Ectodermal cell (in vitro differentiated cells): Measurements from ENCODE around the gene MCAM.

Experiments
- H3K27ac ChIP-seq: 2 replicates; pipeline ENCODE4 v1.7.0; 2013; ENCODE audit warnings: mild to moderate bottlenecking, low read depth, low read length; ENCODE audit not compliant: insufficient read depth, poor library complexity, severe bottlenecking
- H3K27me3 ChIP-seq: 2 replicates; pipeline ENCODE4 v1.7.0; 2013; ENCODE audit warnings: mild to moderate bottlenecking, low read length; ENCODE audit not compliant: insufficient read depth, control insufficient read depth, poor library complexity, severe bottlenecking
- H3K36me3 ChIP-seq: one replicate; pipeline ENCODE4 v1.7.0; 2013; ENCODE audit warnings: low read length; ENCODE audit not compliant: control insufficient read depth, insufficient read depth
- H3K4me1 ChIP-seq: one replicate; pipeline ENCODE4 v1.7.0; 2013; ENCODE audit warnings: low read length; ENCODE audit not compliant: control insufficient read depth, insufficient read depth
- H3K4me3 ChIP-seq: 2 replicates; pipeline ENCODE4 v1.7.0; 2013; ENCODE audit warnings: low read depth, low read length, control low read depth; ENCODE audit not compliant: insufficient read depth
- H3K9me3 ChIP-seq: 2 replicates; pipeline ENCODE4 v1.7.0; 2013; ENCODE audit warnings: mild to moderate bottlenecking, low read length, moderate library complexity; ENCODE audit not compliant: control insufficient read depth
- WGBS, 2 experiments: methylation state at CpG; one replicate each; pipeline ENCODE4 v1.1.7; 2013; ENCODE audit warnings: missing lambda C conversion rate in 2 of 2; 5-methylcytosine and 5-hydroxymethylcytosine counted together

MCAM gene

DNA sequence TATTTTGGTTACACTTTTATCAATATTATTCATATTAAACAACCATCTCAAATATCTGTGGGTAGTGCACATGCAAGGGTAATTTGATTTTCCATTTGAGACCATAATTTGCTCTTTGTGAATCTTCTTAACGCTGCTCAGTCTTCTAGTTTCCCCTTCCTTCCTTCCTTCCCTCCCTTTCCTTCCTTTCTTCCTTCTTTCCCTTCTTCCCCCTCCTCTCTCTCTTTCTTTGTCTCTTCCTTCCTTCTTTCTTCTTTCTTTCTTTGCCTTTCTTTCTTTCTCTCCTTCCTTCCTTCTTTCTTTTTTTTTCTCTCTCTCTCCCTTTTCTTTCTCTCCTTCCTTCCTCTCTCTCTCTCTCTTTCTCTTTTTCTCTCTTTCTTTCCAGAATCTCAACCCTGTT lies 13.3 kb upstream of the MCAM start:
- no peaks in the 10 kb centered on the region for H3K27me3 ChIP-seq
- H3K4me3 ChIP-seq: no peak overlapping the region
- no peaks in the 10 kb centered on the region for H3K9me3 ChIP-seq
- H3K36me3 ChIP-seq: no peaks in the 10 kb centered on the region
- H3K4me1 ChIP-seq: peaks cover 4% of the 10 kb centered on the region
- 83 to 87% methylated on average over 1 of the region's 1 CpG for whole genome bisulfite sequencing, 2 experiments
- no peak overlapping the region for H3K27ac ChIP-seq

DNA sequence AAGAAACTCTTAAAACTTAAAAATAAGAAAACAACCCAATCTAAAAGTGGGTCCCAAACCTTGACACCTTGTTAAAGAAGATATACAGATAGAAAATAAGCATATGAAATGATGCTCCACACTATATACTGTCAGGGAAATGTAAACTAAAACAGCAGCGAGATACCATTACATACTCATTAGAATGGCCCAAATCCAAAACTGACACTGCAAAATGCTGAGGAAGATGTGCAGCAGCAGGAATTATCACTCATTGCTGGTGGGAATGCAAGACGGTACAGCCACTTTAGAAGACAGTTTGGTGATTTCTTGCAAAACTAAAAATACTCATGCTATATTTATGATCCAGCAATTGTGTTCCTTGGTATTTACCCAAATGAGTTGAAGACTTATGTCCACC lies 12.4 kb upstream of the MCAM start:
- Histone ChIP-seq H3K4me3 (no peak overlapping the region), H3K9me3 (no peaks in the 10 kb centered on the region), H3K36me3 (no peaks in the 10 kb centered on the region), H3K27me3 (no peaks in the 10 kb centered on the region), H3K4me1 (no peaks in the 10 kb centered on the region), H3K27ac (no peak overlapping the region)
- WGBS, 2 experiments: 92 to 94% methylated on average over 2 of the region's 2 CpGs

DNA sequence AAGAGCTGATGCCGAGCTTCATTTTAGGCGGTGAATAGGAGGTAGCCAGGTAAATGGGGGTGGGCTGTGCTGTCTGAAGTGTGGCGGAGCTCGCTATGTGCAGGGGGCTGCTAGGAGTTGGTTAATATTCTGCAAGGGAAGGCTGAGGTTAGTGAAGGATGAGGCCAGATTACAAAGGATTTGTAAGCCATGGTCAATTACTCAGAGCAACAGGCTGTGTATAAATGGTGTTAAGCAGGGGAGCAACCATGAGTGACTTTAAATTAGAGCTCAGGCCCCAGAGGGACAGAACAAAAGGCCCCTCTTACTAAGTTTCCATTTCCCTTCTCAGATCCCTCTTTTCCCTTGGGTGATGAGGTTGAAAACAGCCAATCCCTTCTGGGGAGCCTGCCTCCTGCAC lies 7.3 kb upstream of the MCAM start:
- 90 to 91% methylated on average over 4 of the region's 4 CpGs for WGBS, 2 experiments
- H3K36me3 ChIP-seq: no peaks in the 10 kb centered on the region
- H3K4me3 ChIP-seq: no peak overlapping the region
- no peaks in the 10 kb centered on the region for H3K9me3 ChIP-seq
- peaks cover 23% of the 10 kb centered on the region for H3K4me1 ChIP-seq
- no peak overlapping the region for H3K27ac ChIP-seq
- H3K27me3 ChIP-seq: no peaks in the 10 kb centered on the region

DNA sequence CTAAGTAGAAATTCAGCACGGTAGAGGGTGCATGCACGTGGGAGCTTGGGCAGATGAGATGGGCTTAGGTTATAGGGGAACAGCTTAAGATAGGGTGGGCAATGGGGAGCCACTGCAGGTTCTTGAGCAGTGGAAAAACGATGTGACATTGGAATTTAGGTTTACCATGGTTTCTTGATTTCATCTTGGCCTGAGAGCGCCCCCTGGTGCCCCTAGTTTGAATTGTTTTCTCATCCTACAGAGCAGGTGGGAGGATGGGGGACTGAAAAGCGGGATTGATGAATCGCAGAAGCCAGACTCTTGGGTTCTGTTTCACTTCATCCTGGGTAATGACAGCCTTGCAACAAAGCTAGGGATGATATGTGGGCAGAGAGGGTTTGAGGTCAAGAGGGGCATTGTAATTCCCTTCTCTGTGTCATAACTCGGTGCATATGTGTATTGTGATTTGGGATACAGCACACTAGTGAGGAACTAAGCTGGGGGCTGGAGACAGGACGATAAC lies 6.7 kb upstream of the MCAM start:
- H3K27me3 ChIP-seq: no peaks in the 10 kb centered on the region
- H3K9me3 ChIP-seq: no peaks in the 10 kb centered on the region
- H3K4me1 ChIP-seq: peaks cover 29% of the 10 kb centered on the region
- no peak overlapping the region for H3K4me3 ChIP-seq
- H3K36me3 ChIP-seq: no peaks in the 10 kb centered on the region
- no peak overlapping the region for H3K27ac ChIP-seq
- WGBS, 2 experiments: 44% methylated on average over 8 of the region's 8 CpGs

DNA sequence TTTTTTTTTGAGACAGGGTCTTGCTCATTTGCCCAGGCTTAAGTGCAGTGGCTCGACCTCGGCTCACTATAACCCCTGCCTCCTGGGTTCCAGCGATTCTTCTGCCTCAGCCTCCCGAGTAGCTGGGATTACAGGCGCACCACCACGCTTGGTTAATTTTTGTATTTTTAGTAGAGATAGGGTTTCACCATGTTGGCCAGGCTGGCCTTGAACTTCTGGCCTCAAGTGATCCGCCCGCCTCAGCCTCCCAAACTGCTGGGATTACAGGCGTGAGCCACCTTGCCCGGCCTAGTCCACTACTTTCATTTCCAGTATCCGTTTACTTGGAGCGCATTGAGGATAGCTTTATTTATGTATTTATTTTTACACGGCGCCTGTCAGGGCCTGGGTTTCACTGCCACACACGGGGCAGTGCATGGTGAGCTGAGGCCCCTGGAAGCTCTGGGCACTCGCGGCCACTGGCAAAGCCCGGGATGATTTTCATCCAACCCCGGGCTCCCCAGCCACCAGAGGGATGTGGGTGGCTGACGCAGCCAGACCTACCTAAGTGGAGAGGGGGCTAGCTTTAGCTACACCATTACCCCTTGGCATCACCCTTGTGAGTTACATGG lies 6.1 kb upstream of the MCAM start:
- H3K27ac ChIP-seq: no peak overlapping the region
- no peaks in the 10 kb centered on the region for H3K36me3 ChIP-seq
- H3K4me1 ChIP-seq: peaks cover 34% of the 10 kb centered on the region
- H3K4me3 ChIP-seq: no peak overlapping the region
- WGBS, 2 experiments: 91 to 94% methylated on average over 20 of the region's 20 CpGs
- no peaks in the 10 kb centered on the region for H3K27me3 ChIP-seq
- no peaks in the 10 kb centered on the region for H3K9me3 ChIP-seq

DNA sequence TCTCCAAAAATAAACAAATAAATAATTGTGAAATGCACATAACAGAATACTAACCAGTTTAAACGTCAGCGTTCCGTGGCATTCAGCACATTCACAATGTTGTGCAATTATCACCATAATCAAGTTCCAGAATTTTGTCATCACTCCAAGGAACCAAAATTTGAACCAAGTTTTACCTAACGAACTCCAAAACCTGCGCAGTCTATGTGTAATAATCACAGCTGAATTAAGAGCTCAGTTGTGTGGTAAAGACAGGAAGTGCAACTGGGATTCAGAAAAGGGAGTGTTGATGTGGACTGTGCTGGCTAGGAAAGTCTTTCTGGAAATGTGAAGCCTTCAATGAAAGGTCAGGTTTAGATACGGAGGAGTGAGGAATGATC lies 5.4 kb upstream of the MCAM start:
- H3K4me1 ChIP-seq: peaks cover 41% of the 10 kb centered on the region
- no peak overlapping the region for H3K27ac ChIP-seq
- 95 to 97% methylated on average over 6 of the region's 6 CpGs for WGBS, 2 experiments
- H3K36me3 ChIP-seq: no peaks in the 10 kb centered on the region
- H3K9me3 ChIP-seq: no peaks in the 10 kb centered on the region
- H3K4me3 ChIP-seq: no peak overlapping the region
- H3K27me3 ChIP-seq: peaks cover 6% of the 10 kb centered on the region

DNA sequence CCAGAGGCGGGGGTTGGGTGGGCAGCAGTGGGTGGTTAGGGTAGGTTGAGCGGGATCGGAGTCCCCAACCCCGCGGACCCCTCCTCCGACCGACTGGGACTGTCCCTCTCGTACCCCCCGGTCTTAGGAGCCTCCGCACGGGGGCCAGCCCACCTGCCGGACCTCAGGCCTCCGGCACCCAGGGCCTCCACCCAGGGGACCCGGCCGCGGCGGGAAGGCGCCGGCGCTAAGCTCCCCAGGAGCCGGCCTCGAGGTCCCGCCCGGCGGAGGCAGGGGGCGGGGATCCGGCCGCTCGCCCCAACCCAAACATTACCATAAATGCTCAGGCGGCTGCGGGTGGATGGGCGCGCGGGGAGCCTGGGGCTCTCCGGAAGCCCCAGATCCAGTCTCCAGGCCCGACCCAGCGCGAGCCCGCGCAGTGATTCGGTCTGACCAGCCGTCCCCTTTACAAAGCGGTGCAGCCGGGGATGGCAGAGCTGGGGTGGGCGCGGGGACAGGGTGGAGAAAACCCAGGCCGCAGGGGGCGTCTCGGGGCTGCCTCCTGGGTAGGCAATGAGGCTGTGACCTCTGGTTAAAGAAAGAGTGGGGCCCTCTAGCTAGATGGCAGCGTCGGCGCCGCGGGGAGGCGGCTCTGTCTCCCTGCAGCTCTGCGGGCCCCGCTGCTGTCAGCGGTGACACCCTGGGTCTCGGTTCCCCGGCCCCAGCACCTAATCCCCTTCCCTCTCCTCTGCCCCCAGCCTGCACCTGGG lies 4.0 kb upstream of the MCAM start:
- 2 to 3% methylated on average over 60 of the region's 60 CpGs for WGBS, 2 experiments
- H3K27ac ChIP-seq: peak overlapping the region; percentile 64
- no peaks in the 10 kb centered on the region for H3K9me3 ChIP-seq
- no peaks in the 10 kb centered on the region for H3K36me3 ChIP-seq
- peak overlapping the region; percentile 40 for H3K4me3 ChIP-seq
- peaks cover 19% of the 10 kb centered on the region for H3K27me3 ChIP-seq
- peaks cover 47% of the 10 kb centered on the region for H3K4me1 ChIP-seq

DNA sequence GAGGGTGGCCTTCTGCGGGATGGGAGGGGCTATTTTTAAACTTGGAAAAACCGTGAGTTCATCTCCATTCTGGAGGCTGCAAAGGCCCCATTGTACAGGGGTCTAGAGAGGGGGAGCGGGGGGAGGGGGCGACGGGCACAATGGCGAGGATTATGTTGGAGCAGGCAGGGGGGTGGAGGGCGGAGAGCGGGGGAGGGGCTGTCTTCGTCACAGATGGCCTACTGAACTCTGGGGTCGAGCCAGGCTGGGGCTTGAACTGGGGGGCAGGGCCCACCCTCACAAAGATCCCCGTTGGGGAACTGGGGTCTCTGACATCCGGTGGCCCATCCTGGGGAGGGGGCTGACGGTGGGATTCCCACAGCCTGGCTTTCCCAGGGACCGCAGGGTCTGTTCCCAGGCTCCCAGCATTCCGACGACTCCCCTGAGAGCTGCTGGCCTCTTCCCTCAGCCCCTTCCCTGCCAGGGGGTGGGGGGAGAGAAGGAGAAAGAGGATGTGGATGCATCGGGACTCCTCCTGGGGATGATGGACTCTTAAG lies 3.4 kb upstream of the MCAM start:
- peak overlapping the region; percentile 40 for H3K4me3 ChIP-seq
- 7 to 11% methylated on average over 17 of the region's 17 CpGs for WGBS, 2 experiments
- H3K27ac ChIP-seq: peak overlapping the region; percentile 64
- H3K27me3 ChIP-seq: peaks cover 25% of the 10 kb centered on the region
- peaks cover 54% of the 10 kb centered on the region for H3K4me1 ChIP-seq
- no peaks in the 10 kb centered on the region for H3K9me3 ChIP-seq
- H3K36me3 ChIP-seq: no peaks in the 10 kb centered on the region

DNA sequence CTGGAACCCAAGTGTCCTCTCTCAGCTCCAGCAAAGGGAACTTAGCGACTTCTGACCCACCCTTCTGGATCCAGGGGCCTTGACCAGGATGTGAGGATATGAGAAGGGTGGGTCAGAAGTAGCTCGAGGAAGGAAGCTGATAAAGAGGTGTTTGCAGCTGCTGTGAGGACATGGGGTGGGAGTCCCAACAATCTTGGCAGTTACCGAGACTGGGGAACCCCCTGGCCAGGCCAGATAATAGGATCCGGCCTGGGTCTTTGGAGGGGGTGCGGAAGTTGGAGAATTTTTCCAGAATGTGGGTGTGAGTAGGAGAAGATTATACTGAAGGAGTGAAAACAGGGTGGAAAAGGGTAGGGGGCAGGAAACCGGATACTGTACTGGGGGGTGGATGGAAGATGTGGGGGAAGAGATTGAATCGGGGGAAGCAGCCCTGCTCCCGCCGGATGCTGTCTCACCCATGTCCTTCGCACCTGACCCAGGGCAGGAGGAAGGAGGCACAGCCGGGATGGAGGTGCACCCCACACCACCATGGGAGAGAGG lies 2.8 kb upstream of the MCAM start:
- 61 to 67% methylated on average over 11 of the region's 11 CpGs for WGBS, 2 experiments

DNA sequence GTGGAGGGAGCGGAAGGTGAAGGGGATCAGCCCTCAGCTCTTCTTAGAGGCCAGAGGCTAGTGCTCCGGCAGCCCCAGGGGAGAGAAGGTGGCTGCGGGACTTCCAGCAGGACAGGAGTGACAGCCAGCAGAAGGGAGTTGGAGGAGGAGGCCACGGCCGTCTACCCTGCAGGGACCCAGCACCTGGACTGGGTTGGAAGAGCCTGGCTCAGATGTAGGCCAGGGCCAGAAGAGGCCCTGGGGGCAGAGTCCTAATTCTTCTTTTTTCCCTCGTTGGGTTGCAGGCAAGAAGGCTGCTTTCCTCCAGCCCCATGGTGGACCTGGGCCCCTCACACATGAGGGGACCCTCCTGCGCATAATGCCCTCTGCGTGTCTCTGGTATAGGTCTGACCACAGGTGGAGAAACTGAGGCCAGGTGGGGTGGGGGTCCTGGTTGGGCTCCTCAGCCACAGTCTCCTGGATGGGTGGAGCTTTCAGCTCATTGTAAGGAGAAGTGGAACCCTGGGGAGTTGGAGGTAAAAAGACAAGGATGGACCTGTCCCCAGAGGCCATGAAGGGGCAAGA lies 2.3 kb upstream of the MCAM start:
- 77 to 79% methylated on average over 8 of the region's 8 CpGs for WGBS, 2 experiments
- Histone ChIP-seq H3K4me3 (no peak overlapping the region), H3K27me3 (peaks cover 32% of the 10 kb centered on the region), H3K9me3 (no peaks in the 10 kb centered on the region), H3K27ac (no peak overlapping the region), H3K36me3 (no peaks in the 10 kb centered on the region), H3K4me1 (peaks cover 56% of the 10 kb centered on the region)

More for the DNA sequence above, 2.8 kb upstream of the MCAM start:
- peaks cover 31% of the 10 kb centered on the region for H3K27me3 ChIP-seq
- peaks cover 56% of the 10 kb centered on the region for H3K4me1 ChIP-seq
- H3K36me3 ChIP-seq: no peaks in the 10 kb centered on the region
- no peak overlapping the region for H3K27ac ChIP-seq
- no peak overlapping the region for H3K4me3 ChIP-seq
- no peaks in the 10 kb centered on the region for H3K9me3 ChIP-seq
